Measurements from ENCODE around the gene SSR1. TPM values are rescaled to one million over a fixed set of nuclear protein-coding genes. Genes with fewer than 3 reads are reported as not detected.
A peak's percentile ranks its signal among the peaks of the same experiment; 100 is the strongest.

The SSR1 gene
- total and polyA plus RNA-seq, 2 of the 13 experiments (the other 11 are each of a cell fraction or from before 2014, with no cell fraction given) = 203 to 243 TPM

DNA sequence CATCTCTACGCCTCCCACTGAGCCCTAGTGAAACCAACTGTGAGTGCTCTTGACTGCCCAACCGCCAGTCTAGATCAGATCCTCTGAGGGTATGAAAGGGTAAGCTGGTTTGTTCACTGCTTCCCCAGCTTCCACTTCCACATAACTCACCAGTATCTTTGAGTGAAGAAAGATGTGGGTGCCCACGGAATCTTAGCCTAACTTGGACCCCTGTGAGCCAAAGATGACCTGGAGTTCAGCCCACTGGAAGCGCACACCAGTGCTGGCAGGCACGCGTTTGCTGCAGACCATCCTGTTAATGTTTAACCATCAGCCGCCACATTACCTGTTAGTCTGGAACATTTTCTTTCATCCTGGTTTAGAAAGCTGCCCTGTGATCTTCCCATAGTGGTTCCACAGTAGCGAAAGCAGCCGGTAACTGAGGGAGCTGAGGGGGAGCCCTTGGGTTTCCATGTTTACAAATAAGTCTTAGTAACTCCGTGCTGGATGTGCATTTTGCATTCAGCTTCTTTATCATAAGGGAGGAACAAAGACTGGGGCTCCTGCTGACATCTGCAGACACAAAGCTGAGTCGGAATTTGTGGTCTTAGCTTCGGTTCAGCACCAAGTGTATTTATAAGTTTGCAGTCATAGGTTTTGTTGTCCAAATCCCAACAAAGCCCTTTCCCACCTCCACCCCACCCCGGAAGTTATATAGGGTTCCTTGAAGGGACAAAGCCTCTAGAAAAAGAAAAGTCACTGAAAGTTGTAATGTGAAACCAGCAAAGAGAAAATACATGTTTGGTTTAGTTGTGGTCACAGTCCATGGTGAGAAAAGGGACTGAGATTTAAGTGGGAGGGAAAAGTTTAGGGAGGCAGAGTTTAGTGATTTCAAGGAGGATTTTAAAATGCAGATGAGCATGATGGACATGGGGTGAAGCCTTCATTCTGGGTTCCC is 71.0 kb downstream of the SSR1 start (continued):
- TF ChIP-seq ARID5B (CRISPR knock-in tag; IDR thresholded peaks at IDR 0.05) (peak; percentile 87), ZNF430 (CRISPR knock-in tag; IDR thresholded peaks at IDR 0.05) (peak; percentile 72; the same call in 1 of the 2 replicates), ZBTB21 (CRISPR knock-in tag; IDR thresholded peaks at IDR 0.05) (no peak), ZNF629 (CRISPR knock-in tag; conservative IDR thresholded peaks at IDR 0.05) (0 out of 2 replicates have a peak, but pooled peaks have one; percentile 42), CHD2 (IDR thresholded peaks at IDR 0.05; ENCODE audit: low read depth, low read length) (no peak), CREM (IDR thresholded peaks at IDR 0.05) (peak; percentile 56; the same call in 1 of the 2 replicates), CREM (CRISPR knock-in tag; IDR thresholded peaks at IDR 0.05) (no peak), TBL1XR1 (IDR thresholded peaks at IDR 0.05; ENCODE audit: borderline replicate concordance, low read length, partially characterized antibody) (no peak), ZNF775 (CRISPR knock-in tag; IDR thresholded peaks at IDR 0.05; ENCODE audit: borderline replicate concordance) (no peak), ZNF296 (CRISPR knock-in tag; conservative IDR thresholded peaks at IDR 0.05) (no peak), ZSCAN9 (CRISPR knock-in tag; IDR thresholded peaks at IDR 0.05; ENCODE audit: borderline replicate concordance) (peak; percentile 64; the same call in 1 of the 2 replicates), KDM2A (CRISPR knock-in tag; IDR thresholded peaks at IDR 0.05; ENCODE audit: borderline replicate concordance, low read depth) (peak; percentile 38; the same call in 1 of the 2 replicates), POGK (CRISPR knock-in tag; conservative IDR thresholded peaks at IDR 0.05) (0 out of 2 replicates have a peak, but pooled peaks have one; percentile 34), NFIC (IDR thresholded peaks at IDR 0.05; ENCODE audit: low read length) (no peak), LBX2 (CRISPR knock-in tag; IDR thresholded peaks at IDR 0.05; ENCODE audit: borderline replicate concordance) (no peak)
- TF ChIP-seq, protein P1, sequence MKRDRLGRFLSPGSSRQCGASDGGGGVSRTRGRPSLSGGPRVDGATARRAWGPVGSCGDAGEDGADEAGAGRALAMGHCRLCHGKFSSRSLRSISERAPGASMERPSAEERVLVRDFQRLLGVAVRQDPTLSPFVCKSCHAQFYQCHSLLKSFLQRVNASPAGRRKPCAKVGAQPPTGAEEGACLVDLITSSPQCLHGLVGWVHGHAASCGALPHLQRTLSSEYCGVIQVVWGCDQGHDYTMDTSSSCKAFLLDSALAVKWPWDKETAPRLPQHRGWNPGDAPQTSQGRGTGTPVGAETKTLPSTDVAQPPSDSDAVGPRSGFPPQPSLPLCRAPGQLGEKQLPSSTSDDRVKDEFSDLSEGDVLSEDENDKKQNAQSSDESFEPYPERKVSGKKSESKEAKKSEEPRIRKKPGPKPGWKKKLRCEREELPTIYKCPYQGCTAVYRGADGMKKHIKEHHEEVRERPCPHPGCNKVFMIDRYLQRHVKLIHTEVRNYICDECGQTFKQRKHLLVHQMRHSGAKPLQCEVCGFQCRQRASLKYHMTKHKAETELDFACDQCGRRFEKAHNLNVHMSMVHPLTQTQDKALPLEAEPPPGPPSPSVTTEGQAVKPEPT (CRISPR knock-in tag; IDR thresholded peaks at IDR 0.05; ENCODE audit: low read depth) = no peak
- TF ChIP-seq, protein P2, sequence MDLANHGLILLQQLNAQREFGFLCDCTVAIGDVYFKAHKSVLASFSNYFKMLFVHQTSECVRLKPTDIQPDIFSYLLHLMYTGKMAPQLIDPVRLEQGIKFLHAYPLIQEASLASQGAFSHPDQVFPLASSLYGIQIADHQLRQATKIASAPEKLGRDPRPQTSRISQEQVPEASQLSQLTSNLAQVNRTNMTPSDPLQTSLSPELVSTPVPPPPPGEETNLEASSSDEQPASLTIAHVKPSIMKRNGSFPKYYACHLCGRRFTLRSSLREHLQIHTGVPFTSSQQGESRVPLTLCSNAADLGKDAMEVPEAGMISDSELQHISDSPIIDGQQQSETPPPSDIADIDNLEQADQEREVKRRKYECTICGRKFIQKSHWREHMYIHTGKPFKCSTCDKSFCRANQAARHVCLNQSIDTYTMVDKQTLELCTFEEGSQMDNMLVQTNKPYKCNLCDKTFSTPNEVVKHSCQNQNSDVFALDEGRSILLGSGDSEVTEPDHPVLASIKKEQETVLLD (CRISPR knock-in tag; IDR thresholded peaks at IDR 0.05; ENCODE audit: low read depth) = no peak
